ENCODE data around the gene SMIM32.

Gene SMIM32

DNA sequence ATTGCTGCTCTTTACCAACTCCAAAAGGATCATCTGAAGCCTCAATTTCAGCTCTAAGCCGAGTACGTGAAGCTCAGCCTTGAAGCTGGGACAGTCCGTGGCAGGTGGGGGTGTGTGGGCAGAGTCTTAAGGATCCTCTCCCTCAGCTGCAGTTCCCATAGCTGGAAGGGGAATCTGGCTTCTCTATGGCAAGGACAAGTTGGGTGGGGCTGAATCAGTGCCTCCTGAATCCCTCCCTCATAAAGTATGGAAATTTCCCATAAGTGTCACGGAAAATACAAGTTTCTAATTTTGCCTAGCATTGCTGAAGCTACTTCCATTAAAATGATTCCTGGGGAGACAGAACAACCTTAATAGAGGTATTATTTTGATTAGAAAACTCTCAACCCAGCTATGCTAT, 47.9 kb upstream of the SMIM32 start:
- TF ChIP-seq EZH2phosphoT487 (IDR thresholded peaks at IDR 0.05; ENCODE audit: borderline replicate concordance): no peak
- TF ChIP-seq, protein P1, sequence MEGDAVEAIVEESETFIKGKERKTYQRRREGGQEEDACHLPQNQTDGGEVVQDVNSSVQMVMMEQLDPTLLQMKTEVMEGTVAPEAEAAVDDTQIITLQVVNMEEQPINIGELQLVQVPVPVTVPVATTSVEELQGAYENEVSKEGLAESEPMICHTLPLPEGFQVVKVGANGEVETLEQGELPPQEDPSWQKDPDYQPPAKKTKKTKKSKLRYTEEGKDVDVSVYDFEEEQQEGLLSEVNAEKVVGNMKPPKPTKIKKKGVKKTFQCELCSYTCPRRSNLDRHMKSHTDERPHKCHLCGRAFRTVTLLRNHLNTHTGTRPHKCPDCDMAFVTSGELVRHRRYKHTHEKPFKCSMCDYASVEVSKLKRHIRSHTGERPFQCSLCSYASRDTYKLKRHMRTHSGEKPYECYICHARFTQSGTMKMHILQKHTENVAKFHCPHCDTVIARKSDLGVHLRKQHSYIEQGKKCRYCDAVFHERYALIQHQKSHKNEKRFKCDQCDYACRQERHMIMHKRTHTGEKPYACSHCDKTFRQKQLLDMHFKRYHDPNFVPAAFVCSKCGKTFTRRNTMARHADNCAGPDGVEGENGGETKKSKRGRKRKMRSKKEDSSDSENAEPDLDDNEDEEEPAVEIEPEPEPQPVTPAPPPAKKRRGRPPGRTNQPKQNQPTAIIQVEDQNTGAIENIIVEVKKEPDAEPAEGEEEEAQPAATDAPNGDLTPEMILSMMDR (conservative IDR thresholded peaks at IDR 0.05; ENCODE audit: low read length): no peak
- Histone ChIP-seq H3K9me2 (replicated peaks; ENCODE audit: low read depth, low read length) (no peaks in the 10 kb centered on the region), H3K79me2 (ENCODE audit: insufficient read depth, low read length) (no peaks in the 10 kb centered on the region), H3F3A (ENCODE audit: low read depth) (no peaks in the 10 kb centered on the region), H3K27me3 (ENCODE audit: insufficient read depth, low read length, poor library complexity, severe bottlenecking) (no peaks in the 10 kb centered on the region), H3K4me2 (ENCODE audit: low read depth, low read length, poor library complexity, severe bottlenecking) (no peak overlapping the region), H3K4me1 (ENCODE audit: insufficient read depth, low read length, poor library complexity, severe bottlenecking) (no peaks in the 10 kb centered on the region), H3K4me3 (ENCODE audit: low read length, poor library complexity, severe bottlenecking) (no peak overlapping the region), H3K36me3 (ENCODE audit: insufficient read depth, low read length) (no peaks in the 10 kb centered on the region), H3K9ac (ENCODE audit: low read depth, low read length, poor library complexity, severe bottlenecking) (no peak overlapping the region), H3K9me3 (ENCODE audit: insufficient read depth, low read depth, low read length) (no peaks in the 10 kb centered on the region), H2AFZ (ENCODE audit: low read length) (no peak overlapping the region), H4K20me1 (ENCODE audit: insufficient read depth, low read length, poor library complexity, severe bottlenecking) (no peaks in the 10 kb centered on the region)

DNA sequence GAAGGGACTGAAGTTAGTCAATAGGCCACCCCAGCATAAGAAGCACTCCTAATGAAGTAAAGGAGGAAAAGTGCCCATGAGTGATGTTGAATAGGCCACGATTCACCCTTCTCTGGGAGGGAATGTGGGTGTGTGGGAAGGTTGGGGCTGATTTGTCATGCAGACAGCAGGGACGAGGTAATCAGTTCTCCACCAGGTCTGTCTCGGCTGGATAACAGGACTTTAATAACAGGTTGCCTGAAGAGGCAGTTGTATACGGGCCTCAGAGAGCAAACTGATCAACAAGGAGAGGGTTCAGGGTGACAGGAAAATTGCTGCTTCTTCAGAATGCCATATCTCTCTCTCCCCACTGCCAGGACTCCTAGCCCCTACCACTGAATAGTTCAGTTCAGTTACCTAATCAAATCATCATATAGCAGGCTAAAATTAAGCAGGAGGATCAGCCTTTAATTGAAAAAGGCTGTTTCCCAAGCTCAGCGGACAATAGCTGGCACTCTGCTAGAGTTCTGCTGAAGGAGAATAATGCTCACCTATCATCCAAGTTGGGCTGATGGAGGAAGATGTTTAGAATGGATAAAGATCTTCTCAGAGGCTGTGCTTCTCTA, 43.6 kb upstream of the SMIM32 start:
- Histone ChIP-seq H3K9me3 (ENCODE audit: insufficient read depth, low read depth, low read length) (no peaks in the 10 kb centered on the region), H4K20me1 (ENCODE audit: insufficient read depth, low read length, poor library complexity, severe bottlenecking) (no peaks in the 10 kb centered on the region), H3K4me3 (ENCODE audit: low read length, poor library complexity, severe bottlenecking) (no peak overlapping the region), H3K9ac (ENCODE audit: low read depth, low read length, poor library complexity, severe bottlenecking) (no peak overlapping the region), H3K79me2 (ENCODE audit: insufficient read depth, low read length) (no peaks in the 10 kb centered on the region), H3K4me1 (ENCODE audit: insufficient read depth, low read length, poor library complexity, severe bottlenecking) (no peaks in the 10 kb centered on the region), H3K9me2 (replicated peaks; ENCODE audit: low read depth, low read length) (no peaks in the 10 kb centered on the region), H3K4me2 (ENCODE audit: low read depth, low read length, poor library complexity, severe bottlenecking) (no peak overlapping the region), H3K27me3 (ENCODE audit: insufficient read depth, low read length, poor library complexity, severe bottlenecking) (no peaks in the 10 kb centered on the region), H3F3A (ENCODE audit: low read depth) (no peaks in the 10 kb centered on the region), H2AFZ (ENCODE audit: low read length) (no peak overlapping the region), H3K36me3 (ENCODE audit: insufficient read depth, low read length) (no peaks in the 10 kb centered on the region)
- TF ChIP-seq, protein P1 (conservative IDR thresholded peaks at IDR 0.05; ENCODE audit: low read length): no peak
- TF ChIP-seq EZH2phosphoT487 (IDR thresholded peaks at IDR 0.05; ENCODE audit: borderline replicate concordance): no peak

DNA sequence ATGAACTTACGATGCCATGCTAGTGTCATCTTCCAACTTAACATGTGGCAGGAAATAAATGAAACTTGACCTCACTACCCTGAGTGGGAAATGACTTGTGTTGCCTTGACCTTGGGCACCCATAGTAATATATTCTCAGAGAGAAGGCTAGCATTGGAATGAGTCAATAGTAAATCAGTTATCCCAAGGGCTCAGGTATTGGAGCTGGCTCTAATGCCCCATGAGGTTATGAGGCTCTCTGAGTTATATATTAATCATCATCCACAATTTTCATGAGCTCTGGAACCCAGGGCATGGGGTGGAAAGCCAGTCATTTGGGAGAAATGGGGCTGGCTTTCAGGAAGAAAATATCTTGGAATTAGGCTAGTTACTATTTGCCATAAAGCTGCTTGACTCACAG, 42.4 kb upstream of the SMIM32 start:
- no peak overlapping the region for H3K4me3 ChIP-seq (ENCODE audit: low read length, poor library complexity, severe bottlenecking)
- no peaks in the 10 kb centered on the region for H3K27me3 ChIP-seq (ENCODE audit: insufficient read depth, low read length, poor library complexity, severe bottlenecking)
- H3F3A ChIP-seq (ENCODE audit: low read depth): no peaks in the 10 kb centered on the region
- no peak overlapping the region for H3K9ac ChIP-seq (ENCODE audit: low read depth, low read length, poor library complexity, severe bottlenecking)
- H4K20me1 ChIP-seq (ENCODE audit: insufficient read depth, low read length, poor library complexity, severe bottlenecking): no peaks in the 10 kb centered on the region
- TF ChIP-seq, protein P1 (conservative IDR thresholded peaks at IDR 0.05; ENCODE audit: low read length): no peak
- no peak overlapping the region for H2AFZ ChIP-seq (ENCODE audit: low read length)
- no peaks in the 10 kb centered on the region for H3K9me2 ChIP-seq (replicated peaks; ENCODE audit: low read depth, low read length)
- H3K36me3 ChIP-seq (ENCODE audit: insufficient read depth, low read length): no peaks in the 10 kb centered on the region
- no peaks in the 10 kb centered on the region for H3K79me2 ChIP-seq (ENCODE audit: insufficient read depth, low read length)
- no peaks in the 10 kb centered on the region for H3K4me1 ChIP-seq (ENCODE audit: insufficient read depth, low read length, poor library complexity, severe bottlenecking)
- no peak overlapping the region for H3K4me2 ChIP-seq (ENCODE audit: low read depth, low read length, poor library complexity, severe bottlenecking)
- no peaks in the 10 kb centered on the region for H3K9me3 ChIP-seq (ENCODE audit: insufficient read depth, low read depth, low read length)

Measured in Loucy (cell line).